ENCODE results near the gene SHISA9.

SHISA9 gene

GRCh38 chr16:13080531-13080930 is 179.1 kb downstream of the SHISA9 start:
- no peak overlapping the region for H3K27ac ChIP-seq
- TF ChIP-seq ZFX (IDR thresholded peaks at IDR 0.05; ENCODE audit: borderline replicate concordance) (no peak), CTCF (IDR thresholded peaks at IDR 0.05) (no peak)

- H3K27ac ChIP-seq = no peak overlapping the region
- TF ChIP-seq CTCF (IDR thresholded peaks at IDR 0.05) (no peak), ZFX (IDR thresholded peaks at IDR 0.05; ENCODE audit: borderline replicate concordance) (no peak)
Measured at GRCh38 chr16:13081825-13082331, 180.5 kb downstream of the SHISA9 start.

DNA sequence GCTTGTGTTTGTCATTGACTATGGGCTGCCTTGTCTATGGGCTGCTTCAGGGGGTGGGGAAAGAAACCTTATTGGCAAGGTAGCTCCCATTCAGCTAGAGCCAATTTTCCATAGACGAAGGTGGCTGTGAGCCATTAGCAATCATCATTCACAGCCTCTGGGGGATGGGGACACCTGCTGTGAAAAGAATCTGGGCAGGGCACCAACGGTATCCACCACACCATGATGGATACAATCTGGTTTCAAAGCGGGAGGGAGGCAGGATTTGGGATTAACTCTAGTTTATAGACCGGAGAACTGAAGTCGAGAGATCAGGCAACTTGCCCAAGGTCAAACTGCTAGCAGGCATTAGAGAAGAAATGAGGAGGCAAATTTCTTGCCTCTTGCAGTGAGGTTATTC is 182.3 kb downstream of the SHISA9 start:
- TF ChIP-seq ZFX (IDR thresholded peaks at IDR 0.05; ENCODE audit: borderline replicate concordance) (no peak), CTCF (IDR thresholded peaks at IDR 0.05) (no peak)
- H3K27ac ChIP-seq = no peak overlapping the region

- no peak overlapping the region for H3K27ac ChIP-seq
- TF ChIP-seq CTCF (IDR thresholded peaks at IDR 0.05) = no peak
Measured at GRCh38 chr16:13084331-13084730, 182.9 kb downstream of the SHISA9 start.

DNA sequence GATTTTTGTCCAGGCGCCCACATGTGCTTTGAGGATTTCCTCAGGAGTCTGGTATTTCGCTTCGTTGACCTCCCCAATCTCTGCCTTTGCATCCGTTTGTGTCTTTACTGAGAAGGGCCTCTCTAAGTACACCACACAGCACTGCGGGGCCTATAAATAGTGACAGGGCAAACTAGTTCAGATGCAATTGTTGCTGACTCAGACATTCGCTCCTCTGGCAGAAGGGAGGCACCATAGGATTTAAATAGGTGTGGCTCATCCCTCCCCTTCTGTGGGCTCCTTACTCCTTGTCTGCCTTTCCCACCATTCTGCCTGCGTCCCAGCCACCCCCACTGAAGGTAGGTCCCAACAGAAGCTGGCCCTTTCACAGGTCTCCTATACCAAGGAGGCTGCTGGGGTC is 192.3 kb downstream of the SHISA9 start:
- H3K27ac ChIP-seq = no peak overlapping the region
- no peak for TF ChIP-seq CTCF (IDR thresholded peaks at IDR 0.05)
- no peak for TF ChIP-seq ZFX (IDR thresholded peaks at IDR 0.05; ENCODE audit: borderline replicate concordance)

DNA sequence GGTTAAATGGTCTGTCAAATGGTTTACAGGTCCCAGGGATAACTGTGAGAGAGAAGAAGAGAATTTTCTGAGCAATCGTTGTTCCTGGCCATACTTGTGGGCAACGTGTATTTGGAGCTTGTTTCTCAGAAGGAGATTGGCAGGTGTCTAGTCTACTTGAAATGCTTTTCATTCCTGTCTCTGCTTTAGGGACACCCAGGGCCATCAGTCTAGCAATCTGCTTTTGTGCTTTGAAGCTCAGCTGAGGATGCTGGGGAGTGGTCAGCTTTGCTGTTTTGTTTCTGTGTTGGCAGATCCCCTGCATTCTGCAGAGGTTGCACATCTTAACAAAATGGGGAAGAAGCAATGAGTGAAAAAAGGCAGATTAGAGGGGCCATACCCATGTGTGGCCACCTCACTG is 193.7 kb downstream of the SHISA9 start:
- no peak overlapping the region for H3K27ac ChIP-seq
- TF ChIP-seq ZFX (IDR thresholded peaks at IDR 0.05; ENCODE audit: borderline replicate concordance) (no peak), CTCF (IDR thresholded peaks at IDR 0.05) (no peak)

GRCh38 chr16:13098536-13098935 is 197.1 kb downstream of the SHISA9 start:
- no peak overlapping the region for H3K27ac ChIP-seq
- no peak for TF ChIP-seq CTCF (IDR thresholded peaks at IDR 0.05)
- TF ChIP-seq ZFX (IDR thresholded peaks at IDR 0.05; ENCODE audit: borderline replicate concordance) = no peak

Measured in 22Rv1 (cell line).